ENCODE data around the gene F5.

Gene F5

DNA sequence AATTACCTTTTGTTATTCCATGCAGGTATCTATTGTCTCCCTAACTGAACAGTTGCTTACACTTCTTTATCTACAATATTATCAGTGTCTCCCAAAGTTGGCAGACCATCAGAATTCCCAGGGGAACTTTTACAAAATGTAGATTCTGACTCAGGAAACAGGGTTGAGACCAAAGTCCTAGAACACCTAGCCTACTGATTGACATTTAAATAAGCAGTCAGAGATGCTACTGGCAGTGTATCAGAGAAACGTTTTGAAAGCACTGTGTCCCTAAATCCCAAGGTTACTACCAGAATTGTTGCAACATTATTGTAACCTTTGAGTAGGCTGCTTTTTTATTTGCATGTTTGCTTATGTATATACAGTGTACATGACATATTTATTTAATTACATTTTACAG is 1.8 kb upstream of the F5 start:
- DNase-seq: no peak

DNA sequence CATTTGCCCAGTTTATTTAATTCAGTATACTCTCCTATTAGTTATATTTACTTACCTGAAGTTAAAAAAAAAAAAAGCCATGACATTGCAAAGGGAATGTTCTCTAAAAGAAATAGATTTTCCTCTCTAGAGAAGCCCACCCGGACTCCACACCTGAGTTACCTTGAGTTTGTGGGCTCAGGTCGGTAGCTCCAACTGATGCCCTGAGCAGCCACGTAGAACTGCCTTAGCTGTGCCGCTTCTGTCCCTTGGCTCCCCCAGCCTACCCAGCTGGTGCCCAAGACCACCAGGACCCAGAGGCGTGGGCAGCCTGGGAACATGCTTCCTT is 250 bp downstream of the F5 start:
- DNase-seq: no peak

DNA sequence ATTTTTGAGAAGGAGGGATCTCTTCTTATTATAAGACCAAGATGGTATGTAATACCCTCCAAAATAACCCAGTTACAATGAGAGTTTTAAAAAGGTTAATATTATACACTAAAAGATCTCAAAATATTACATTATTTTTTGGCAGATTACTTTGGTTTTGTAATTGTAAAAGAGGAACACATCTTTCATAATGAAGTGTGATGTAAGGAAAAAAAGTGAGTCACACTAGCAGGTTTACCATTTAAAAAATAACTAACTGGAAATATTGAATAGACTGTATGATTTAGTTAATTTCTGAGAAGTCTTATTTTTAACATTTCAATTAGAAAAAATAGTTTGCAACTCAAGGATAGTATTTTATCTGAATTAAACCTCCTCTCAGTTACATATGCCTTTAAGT is 1.1 kb downstream of the F5 start:
- DNase-seq: peak; percentile 45 to 85 (median 82)

DNA sequence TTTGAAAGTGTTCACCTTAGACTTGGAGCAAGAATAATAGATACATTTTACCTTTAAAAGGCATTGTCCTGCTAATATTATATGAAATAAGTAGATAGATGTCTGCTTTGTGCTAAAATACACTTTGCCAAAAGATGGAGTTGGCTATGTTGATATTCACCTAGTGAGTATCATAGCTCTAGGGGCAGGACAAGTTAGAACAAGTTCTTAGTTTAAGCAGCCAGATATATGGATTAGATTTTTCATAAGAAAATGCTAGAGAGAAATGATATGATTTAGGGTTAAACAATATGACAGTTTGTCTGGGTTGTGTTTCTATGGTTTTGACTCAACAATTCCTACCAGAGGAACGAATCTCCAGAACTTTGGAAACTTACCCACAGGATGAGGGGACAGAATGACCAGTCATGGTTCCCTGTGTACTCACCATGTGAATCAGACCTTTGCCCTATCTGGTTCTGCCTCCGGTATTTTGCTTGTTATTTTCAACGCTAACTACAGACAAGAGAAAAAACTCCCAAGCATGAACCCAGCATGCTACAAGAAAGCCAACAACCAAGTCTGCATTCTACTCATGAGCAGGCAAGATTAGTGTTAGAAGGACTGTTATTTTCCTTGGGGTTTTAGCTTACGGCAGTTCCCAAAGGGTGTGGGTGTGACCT is 1.7 kb downstream of the F5 start:
- DNase-seq: peak; percentile 63 to 84 (median 77)

DNA sequence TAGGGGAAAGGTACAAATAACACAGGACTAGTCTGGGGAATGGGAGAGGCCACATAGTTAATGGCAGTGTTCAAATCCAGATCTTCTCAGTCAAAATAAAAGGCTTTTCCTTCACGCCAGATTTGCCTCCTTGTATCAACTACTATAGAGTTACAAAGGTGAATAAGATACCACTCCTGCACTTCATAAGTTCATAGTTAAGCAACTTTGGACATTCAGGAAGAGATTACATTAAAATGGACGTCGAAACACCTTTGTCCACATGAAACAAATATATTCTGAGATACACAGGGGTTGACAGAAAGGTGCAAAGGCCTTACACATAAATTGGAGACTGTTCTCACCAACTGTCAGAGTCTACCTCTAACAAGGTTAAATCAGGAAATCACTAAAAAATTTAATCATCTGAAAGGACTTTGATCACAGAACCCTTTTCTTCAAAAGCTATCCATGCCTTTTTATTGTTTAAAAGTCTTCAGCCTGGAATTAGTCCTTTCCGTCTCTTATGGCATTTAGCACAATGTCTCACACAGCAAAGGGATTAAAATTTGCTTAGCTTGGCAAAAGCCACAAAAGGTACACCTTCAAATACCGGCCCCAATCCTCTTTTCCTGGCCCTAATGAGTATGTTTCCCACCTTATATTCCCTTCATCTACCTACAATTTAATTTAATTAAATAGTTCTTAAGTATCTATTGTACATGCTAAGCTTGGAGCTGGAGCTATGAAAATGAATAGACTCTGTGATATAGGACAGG is 8.1 kb downstream of the F5 start:
- no peak for DNase-seq

DNA sequence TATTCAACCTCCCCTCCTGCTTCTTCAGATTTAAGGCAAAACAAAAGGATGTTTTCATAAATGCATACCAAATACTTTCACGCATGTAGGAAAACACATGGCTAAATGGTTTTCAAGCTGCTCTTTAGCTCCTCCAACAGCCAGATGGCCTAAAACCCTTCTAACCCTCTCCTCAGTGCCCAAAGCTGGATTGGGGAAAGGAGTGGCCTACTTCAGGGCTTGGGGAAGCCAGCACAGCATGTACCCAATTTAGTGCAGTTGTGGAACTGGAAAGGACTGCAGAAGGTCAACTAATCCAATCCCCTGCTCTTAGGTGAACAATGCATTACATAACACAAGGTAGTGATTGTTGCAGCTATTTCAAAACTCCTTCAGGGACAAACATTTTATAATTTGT is 9.3 kb downstream of the F5 start:
- no peak for DNase-seq

DNA sequence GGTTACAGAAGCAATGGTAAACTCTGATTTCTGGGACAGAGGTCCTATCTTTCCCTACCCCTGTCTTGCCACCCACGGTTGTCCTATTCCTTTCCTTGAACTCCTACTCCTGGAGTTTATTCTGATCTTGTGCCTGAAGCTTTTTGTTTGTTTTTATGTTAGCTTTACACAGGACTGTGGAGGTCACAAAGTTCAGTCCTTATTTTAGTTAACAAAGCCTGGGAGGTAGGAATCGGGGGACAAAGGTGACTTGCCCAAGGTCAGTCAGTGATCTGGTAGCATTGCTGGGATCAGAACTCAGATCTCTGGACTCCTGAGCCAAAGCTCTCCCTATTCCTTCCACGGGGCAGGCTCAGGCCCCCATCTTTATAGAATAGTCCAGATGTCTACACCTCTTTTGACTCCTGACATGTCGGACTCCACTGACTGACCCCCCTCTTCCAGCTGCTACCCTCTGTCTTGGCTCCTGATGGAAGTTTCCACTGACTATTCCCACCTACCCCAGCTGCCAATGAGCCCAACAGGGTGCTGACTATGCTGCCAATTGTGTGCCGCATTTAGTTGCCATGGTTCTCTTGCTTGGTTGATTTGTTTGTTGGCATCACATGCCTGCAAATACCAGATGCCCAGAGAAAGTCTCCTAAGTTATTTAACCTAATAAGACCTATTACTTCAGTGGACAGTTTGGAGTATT is 9.9 kb downstream of the F5 start:
- DNase-seq: no peak

DNA sequence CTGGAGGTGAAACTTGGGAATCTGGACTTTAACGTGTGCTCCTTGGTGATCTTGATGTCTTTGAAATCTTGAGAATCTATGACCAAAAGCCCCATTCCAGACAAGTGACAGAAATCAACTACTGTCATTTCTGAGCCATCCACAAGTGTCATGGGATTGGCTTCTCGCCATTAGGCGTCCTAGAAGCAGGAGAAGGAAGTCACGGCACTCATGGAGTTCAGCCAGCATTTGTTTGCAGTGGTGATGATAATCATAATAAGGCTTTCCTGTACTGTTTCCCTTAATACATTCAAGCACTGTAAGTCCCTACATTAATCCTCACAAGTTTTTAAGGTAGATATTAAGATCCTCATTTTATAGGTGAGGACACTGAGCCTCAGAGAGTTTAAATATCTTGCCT is 11.9 kb downstream of the F5 start:
- DNase-seq: no peak

DNA sequence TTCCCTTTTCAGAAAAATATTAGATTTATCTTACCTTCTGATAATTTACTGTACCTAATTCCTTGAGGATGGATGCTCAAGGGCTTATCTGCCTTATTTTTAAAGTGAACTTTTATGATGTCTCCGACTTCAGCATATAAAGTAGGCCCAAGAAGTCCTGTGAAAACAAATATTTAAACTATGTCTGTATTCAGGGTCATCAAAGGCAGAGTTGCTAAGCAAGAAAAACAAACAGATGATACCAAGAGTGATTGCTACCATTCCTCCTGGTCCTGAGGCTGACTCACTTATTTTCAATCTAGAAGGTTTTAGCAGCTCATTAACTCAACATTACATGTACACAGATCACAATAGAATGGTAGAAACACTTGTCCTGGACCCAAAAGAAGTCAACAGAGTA is 14.1 kb downstream of the F5 start:
- no peak for DNase-seq

DNA sequence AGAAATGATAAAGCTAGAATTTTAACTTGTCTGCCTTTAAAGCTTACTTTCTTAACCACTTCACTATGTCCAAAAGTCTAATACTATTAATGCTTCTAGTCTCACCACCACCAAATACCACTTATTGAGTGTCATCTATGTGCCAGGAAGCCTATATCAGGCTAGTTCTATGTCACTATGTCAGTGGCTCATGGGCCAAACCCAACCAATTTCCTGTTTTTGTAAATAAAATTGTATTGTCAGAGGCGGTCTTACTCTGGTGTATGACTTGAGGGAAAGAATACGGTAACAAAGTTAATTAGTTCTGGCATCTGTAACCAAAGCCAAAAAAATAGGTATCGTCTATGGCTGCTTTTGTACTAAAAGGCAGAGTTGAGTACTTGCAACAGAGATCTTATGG is 14.8 kb downstream of the F5 start:
- no peak for DNase-seq

DNA sequence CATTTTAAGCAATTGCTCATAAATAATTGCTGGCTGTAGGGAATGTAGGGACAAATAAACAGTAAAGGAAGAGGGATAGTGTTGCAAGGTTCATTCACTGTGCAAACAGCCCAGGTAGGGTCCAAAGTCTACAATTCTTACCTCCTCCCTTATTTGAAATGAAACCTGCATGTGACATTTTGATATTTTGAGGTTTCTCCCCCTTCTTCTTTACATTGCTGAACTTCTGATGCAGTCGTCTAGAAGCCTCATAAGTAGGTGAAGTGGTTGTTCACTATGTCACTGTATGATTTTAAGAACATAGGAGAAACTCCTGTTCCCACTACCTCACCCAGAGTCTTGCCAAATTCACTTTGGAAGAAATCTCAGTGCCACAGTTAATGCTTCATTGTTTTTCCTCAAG is 16.1 kb downstream of the F5 start:
- DNase-seq: no peak

DNA sequence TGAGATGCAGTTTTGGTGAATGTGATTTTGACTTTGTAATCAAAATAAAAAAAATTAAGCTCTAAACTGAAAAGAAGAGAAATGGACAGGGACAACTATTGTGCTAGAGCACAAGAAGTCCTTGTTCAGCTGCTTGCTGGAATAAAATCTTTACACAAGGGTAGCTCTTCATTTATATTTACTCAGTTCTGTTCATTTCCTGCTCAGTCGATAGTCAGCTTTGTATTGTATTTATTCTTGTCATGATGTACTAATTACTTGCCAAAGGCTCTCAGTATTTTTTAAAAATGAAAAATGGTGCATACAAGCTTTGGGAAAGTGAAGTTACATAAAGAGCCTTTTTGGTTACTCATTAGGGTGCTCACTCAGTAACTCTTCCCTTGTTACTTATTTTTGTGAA is 17.8 kb downstream of the F5 start:
- DNase-seq: no peak

DNA sequence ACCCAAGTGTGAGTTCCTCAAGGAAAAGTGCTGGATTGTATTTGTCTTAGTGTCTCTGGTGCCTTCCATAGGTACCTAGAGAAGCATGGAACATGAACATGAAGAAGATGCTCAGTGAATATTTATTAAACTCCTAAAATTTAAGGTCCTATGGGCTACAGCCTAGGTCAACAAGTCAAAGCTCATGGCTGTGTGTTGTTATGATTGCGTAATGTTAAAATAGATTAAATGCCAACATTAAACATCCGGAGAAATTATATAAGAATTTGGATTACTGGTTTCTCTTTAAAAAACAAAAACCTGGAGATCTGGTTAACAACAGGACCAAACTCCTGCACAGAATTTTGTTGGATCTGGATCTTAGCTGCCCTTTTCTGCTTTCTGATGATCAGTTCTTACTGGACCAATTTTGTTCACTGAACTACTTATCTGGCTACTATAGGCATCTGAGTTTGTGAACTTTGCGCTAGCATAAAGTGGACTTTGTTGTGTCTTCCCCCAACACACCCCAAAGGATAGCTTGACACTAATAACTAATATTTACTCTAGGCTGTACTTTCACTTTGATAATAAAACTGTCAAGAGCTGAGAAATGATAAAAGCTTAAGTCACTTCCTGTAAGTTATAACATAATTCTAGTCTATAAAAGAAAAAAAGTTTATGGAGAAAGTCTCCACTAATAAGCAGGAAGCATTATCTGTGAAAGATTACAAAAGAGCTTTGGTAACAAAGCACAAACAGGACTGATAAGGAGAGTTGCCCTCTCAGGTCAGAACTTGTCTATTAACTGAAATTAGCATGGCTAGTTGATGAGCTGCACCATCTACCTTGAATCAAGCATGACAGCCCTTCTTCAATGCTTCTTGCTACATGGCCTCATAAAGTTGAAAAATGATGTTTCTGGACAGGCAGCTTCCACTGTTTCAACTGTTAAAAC is 20.7 kb downstream of the F5 start:
- no peak for DNase-seq

DNA sequence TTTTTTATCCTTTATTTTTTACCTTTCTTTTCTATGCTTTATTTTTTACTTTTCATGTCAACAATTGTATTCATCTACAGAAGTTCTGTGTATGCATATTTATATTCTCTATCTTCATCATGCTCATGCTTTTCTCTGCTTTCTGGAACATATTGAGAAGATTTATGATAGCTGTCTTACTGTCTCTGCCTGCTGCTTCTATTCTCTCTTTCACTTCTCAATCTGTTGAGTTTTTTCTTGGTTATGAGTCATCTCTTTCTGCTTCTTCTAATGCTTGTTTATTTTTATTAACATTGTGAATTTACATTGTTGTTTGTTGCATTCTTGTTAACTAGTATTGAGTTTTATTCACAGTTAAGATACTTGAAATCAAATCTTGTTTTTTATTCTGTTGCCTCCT is 22.6 kb downstream of the F5 start:
- DNase-seq: peak in 1 of 3 donors; percentile 18

DNA sequence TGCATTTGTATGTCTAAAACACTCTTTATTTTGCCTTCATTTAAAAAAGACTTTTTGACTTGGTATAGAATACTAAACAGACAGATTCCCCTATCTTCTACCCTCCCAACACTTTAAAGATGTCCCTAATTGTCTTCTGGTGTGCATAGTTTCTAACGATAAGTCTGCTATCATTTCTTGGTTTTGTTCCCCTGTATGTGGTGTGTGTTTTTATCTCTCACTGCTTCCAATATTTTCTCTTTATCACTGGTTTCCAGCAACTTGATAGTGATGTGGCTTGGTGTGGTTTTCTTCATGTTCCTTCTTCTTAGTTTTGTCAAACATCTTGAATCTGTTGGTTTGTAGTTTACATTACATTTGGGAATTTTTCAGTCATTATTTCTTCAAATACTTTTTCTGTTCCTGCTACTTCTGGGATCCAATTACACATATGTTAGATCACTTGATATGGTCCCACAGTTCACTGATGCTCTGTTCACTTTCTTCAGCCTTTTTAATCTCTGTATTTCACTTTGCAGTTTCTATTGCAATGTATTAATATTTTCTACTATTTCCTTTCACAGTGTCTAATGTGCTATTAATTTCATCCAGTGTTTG is 23.2 kb downstream of the F5 start:
- DNase-seq: no peak

DNA sequence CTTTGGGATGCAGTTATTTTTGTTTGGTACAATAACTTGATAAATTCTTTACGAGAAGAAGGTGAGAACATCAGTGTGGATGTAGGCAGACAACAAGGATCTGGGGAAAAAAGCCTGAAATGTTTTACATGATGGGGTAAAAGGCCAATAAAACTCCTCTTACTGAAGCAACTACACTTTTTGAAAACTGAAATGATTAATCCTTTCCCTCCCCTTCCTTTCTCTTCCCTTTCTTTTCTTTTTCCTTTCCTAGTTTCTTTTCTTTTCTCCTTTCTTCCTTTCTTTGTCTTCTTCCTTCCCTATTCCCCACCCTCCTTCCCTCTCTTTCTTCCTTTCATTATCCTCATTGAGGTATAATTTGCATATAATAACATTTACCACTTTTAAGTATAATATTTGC is 24.6 kb downstream of the F5 start:
- no peak for DNase-seq

DNA sequence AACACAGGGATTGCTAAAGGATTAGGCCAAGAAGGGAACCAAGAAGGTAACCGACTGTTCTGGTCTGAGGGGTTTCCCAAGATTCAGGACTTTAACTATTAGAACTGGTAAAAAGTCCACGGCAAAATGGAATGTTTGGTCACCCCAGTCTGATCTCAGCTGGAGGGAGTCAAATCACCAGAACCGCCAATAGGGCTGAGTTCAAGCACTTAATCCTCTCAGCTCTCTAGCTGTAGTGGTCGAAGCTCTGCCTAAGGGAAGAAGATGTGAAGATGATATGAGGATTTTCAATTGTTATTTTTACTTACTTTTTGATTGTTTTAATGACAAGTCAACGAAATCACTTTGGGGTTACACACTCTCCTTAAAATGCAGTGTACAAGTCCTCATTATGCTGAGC is 29.1 kb downstream of the F5 start:
- DNase-seq: no peak

DNA sequence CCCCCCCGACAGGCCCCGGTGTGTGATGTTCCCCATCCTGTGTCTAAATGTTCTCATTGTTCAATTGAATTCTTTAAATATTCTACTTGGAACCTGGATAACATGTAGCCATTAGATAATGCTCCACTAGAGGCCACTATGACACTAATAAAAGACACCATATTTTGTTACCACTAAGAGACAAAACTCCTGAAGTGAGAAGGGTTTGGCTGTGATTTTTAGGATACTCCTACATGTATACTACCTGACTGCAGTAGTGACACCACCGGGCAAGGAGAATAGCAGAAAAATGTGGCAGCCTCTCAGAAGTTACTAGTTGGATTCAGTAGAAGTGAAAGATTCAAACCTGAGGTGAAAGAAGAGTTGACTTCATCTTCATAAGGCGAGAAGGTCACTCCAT is 36.0 kb downstream of the F5 start:
- peak; percentile 46 to 75 (median 69) for DNase-seq

DNA sequence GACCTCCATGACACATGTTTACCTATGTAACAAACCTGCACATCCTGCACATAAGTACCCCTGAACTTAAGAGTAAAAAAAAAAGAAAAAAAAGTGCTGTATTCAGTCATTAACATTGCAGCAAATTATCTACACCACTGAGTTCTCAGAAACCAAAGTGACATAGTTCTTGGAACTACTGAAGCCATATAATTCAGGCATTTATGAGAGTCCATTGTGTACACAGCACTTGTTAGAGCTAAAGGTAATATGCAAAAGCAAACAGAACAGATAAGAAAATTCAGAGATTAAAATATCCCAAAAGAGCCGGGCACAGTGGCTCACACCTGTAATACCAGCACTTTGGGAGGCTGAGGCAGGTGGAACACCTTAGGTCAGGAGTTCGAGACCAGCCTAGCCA is 38.0 kb downstream of the F5 start:
- no peak for DNase-seq

DNA sequence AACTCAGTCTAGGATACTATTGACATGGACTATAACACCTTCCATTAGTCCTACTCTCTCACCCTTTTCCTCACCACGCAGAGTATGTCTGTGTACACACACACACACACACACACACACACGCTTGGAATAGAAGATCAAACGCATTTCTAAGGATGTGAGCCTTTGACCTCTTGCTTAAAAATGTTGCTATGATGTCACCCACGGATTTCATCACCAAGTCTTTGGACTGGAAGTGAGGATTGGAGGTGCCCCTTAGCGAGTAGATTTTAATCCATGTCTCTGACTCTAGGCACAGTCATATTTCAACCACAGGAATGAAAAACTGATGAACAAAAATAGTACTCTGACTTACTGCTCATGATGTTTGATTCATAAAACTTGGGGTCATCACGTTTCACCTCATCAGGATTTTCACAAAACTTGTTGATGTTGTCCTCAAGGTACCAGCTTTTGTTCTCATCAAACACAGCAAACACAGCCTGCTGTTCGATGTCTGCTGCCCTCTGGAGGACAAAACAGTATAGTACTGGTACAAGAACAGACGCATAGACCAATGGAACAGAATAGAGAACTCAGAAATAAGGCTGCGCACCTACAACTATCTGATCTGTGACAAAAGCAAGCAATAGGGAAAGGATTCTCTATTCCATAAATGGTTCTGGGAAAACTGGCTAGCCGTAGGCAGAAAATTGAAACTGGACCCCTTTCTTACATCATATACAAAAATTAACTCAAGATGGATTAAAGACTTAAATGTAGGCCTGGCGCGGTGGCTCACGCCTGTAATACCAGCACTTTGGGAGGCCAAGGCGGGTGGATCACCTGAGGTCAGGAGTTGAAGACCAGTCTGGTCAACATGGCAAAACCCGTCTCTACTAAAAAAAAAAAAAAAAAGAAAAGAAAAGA is 39.9 kb downstream of the F5 start:
- DNase-seq: peak; percentile 81 to 89 (median 87)

DNA sequence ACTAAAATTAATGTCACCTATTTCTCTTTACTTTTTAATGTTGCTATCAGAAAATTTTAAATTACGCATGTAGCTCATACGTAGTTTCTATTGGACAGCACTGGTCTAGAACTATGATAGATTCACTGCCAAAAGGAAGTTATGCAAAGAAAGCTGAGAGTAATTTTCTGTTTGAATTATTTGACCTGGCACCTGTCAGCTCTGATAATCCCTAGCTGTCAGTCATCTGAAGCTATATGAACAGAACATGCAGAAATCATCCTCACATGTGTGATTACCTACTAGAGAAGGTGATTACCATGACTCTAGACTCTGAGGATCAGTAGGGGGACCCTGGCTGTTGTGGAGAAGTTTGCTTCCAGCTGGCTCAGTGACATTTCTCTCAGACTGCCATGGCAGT is 40.8 kb downstream of the F5 start:
- no peak for DNase-seq
